Skeletal muscle satellite cell (primary cell): ENCODE results near the gene SMIM34. TPM values are rescaled to one million over a fixed set of nuclear protein-coding genes. Genes with fewer than 3 reads are reported as not detected.
"Not testable (repeated sequence)": the region's sequence is repeated elsewhere in the genome, so short reads cannot be mapped to it uniquely, and the experiment has no call there.

Experiments
- H3K27me3 ChIP-seq: 2 replicates; pipeline ENCODE4 v1.7.0; 2013; ENCODE audit warnings: low read length; ENCODE audit not compliant: control insufficient read depth, insufficient read depth
- H3K36me3 ChIP-seq: 2 replicates; pipeline ENCODE4 v1.7.0; 2013; ENCODE audit warnings: mild to moderate bottlenecking, control low read depth, low read length; ENCODE audit not compliant: insufficient read depth
- H3K4me1 ChIP-seq: 2 replicates; pipeline ENCODE4 v1.7.0; 2013; ENCODE audit warnings: low read length; ENCODE audit not compliant: control insufficient read depth, insufficient read depth
- H3K4me2 ChIP-seq: 2 replicates; pipeline ENCODE4 v1.7.0; 2013; ENCODE audit warnings: mild to moderate bottlenecking, low read length
- H3K4me3 ChIP-seq: 2 replicates; pipeline ENCODE4 v1.7.0; 2013; ENCODE audit warnings: low read length
- H3K9ac ChIP-seq: 2 replicates; pipeline ENCODE4 v1.7.0; 2013; ENCODE audit warnings: mild to moderate bottlenecking, low read depth, low read length, moderate library complexity
- H3K9me3 ChIP-seq: replicated peaks from 2 replicates; pipeline ENCODE4 v1.7.0; 2013; ENCODE audit warnings: mild to moderate bottlenecking, control low read depth, low read length
- total RNA-seq: library from RNA; depleted of rRNA; stranded (reverse); fragments of >200 nt; gene quantifications from 2 replicates; pipeline ENCODE4 v1.2.3, GENCODE V29; 2012; rRNA removed

SMIM34 gene
- total RNA-seq = not detected in 2 replicates

GRCh38 chr21:34423805-34424204 is at the start of gene SMIM34:
TSS of gene SMIM34 (minus strand) at chr21:34423951. CDS start at chr21:34423839, 112 bp downstream.
- H3K4me1 ChIP-seq, H3K36me3 ChIP-seq, H3K4me2 ChIP-seq, H3K9me3 ChIP-seq, H3K9ac ChIP-seq, H3K4me3 ChIP-seq, H3K27me3 ChIP-seq: not testable (repeated sequence)

GRCh38 chr21:34467333-34467732 is 43.6 kb upstream of the SMIM34 start:
- H3K9me3 ChIP-seq, H3K9ac ChIP-seq, H3K4me1 ChIP-seq, H3K4me3 ChIP-seq, H3K36me3 ChIP-seq, H3K4me2 ChIP-seq, H3K27me3 ChIP-seq: not testable (repeated sequence)

GRCh38 chr21:34459426-34459825 is 35.7 kb upstream of the SMIM34 start:
- H3K9me3 ChIP-seq, H3K27me3 ChIP-seq, H3K4me1 ChIP-seq, H3K9ac ChIP-seq, H3K4me3 ChIP-seq, H3K4me2 ChIP-seq, H3K36me3 ChIP-seq: not testable (repeated sequence)

- H3K36me3 ChIP-seq, H3K4me2 ChIP-seq, H3K4me3 ChIP-seq, H3K4me1 ChIP-seq, H3K27me3 ChIP-seq, H3K9ac ChIP-seq, H3K9me3 ChIP-seq: not testable (repeated sequence)
Measured at GRCh38 chr21:34458266-34458665, 34.5 kb upstream of the SMIM34 start.

GRCh38 chr21:34456180-34456579 is 32.4 kb upstream of the SMIM34 start:
- not testable (repeated sequence) for H3K9me3 ChIP-seq, H3K36me3 ChIP-seq, H3K27me3 ChIP-seq, H3K4me2 ChIP-seq, H3K9ac ChIP-seq, H3K4me3 ChIP-seq, H3K4me1 ChIP-seq

GRCh38 chr21:34455628-34456027 is 31.9 kb upstream of the SMIM34 start:
- H3K27me3 ChIP-seq, H3K4me2 ChIP-seq: not testable (repeated sequence)

GRCh38 chr21:34447018-34447417 is 23.3 kb upstream of the SMIM34 start:
- H3K4me3 ChIP-seq, H3K4me2 ChIP-seq, H3K4me1 ChIP-seq, H3K36me3 ChIP-seq, H3K9ac ChIP-seq, H3K9me3 ChIP-seq, H3K27me3 ChIP-seq: not testable (repeated sequence)

More at GRCh38 chr21:34455628-34456027, 31.9 kb upstream of the SMIM34 start:
- not testable (repeated sequence) for H3K36me3 ChIP-seq, H3K9me3 ChIP-seq, H3K4me1 ChIP-seq, H3K9ac ChIP-seq, H3K4me3 ChIP-seq

GRCh38 chr21:34443486-34443885 is 19.7 kb upstream of the SMIM34 start:
- not testable (repeated sequence) for H3K27me3 ChIP-seq, H3K4me2 ChIP-seq, H3K36me3 ChIP-seq, H3K9ac ChIP-seq, H3K4me3 ChIP-seq, H3K4me1 ChIP-seq, H3K9me3 ChIP-seq

- not testable (repeated sequence) for H3K27me3 ChIP-seq, H3K36me3 ChIP-seq, H3K4me2 ChIP-seq, H3K9me3 ChIP-seq, H3K9ac ChIP-seq, H3K4me3 ChIP-seq, H3K4me1 ChIP-seq
Measured at GRCh38 chr21:34429710-34430109, 6.0 kb upstream of the SMIM34 start.

- not testable (repeated sequence) for H3K4me2 ChIP-seq, H3K27me3 ChIP-seq, H3K9me3 ChIP-seq, H3K9ac ChIP-seq, H3K4me3 ChIP-seq, H3K36me3 ChIP-seq, H3K4me1 ChIP-seq
Measured at GRCh38 chr21:34428441-34428840, 4.7 kb upstream of the SMIM34 start.

GRCh38 chr21:34427339-34427738 is 3.6 kb upstream of the SMIM34 start:
- not testable (repeated sequence) for H3K9me3 ChIP-seq, H3K4me3 ChIP-seq, H3K4me2 ChIP-seq, H3K27me3 ChIP-seq, H3K4me1 ChIP-seq, H3K9ac ChIP-seq, H3K36me3 ChIP-seq

GRCh38 chr21:34417448-34418077 is 6.2 kb downstream of the SMIM34 start:
- H3K9me3 ChIP-seq, H3K9ac ChIP-seq, H3K27me3 ChIP-seq, H3K4me1 ChIP-seq, H3K36me3 ChIP-seq, H3K4me3 ChIP-seq, H3K4me2 ChIP-seq: not testable (repeated sequence)
